CD1c-positive myeloid dendritic cell (primary cell): ENCODE data around the gene PLN.
A peak's percentile ranks its signal among the peaks of the same experiment; 100 is the strongest.

Experiments used
- DNase-seq: peaks from one replicate; pipeline ENCODE4 v3.0.0-alpha.2; 2016; ENCODE audit errors: extremely low spot score

Gene PLN

DNA sequence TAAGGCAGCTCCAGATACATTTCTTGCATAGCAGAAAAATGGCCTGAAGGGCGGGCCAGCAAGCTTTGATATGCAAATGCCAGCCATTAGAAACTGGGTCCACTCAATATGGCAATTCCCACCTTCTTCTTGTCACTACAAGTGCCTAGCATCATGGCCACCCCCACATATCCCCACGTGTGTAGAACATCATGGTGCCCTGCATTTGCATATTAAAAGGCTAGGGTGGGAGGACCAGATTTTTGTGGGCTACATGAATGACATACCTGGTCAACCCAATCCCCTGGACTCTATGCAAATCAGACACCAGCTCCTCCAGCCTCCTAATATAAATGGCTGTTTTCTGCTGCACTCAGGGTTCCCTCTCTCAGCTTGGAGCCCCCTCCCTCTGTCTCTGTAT, 31.7 kb downstream of the PLN start:
- no peak for DNase-seq

DNA sequence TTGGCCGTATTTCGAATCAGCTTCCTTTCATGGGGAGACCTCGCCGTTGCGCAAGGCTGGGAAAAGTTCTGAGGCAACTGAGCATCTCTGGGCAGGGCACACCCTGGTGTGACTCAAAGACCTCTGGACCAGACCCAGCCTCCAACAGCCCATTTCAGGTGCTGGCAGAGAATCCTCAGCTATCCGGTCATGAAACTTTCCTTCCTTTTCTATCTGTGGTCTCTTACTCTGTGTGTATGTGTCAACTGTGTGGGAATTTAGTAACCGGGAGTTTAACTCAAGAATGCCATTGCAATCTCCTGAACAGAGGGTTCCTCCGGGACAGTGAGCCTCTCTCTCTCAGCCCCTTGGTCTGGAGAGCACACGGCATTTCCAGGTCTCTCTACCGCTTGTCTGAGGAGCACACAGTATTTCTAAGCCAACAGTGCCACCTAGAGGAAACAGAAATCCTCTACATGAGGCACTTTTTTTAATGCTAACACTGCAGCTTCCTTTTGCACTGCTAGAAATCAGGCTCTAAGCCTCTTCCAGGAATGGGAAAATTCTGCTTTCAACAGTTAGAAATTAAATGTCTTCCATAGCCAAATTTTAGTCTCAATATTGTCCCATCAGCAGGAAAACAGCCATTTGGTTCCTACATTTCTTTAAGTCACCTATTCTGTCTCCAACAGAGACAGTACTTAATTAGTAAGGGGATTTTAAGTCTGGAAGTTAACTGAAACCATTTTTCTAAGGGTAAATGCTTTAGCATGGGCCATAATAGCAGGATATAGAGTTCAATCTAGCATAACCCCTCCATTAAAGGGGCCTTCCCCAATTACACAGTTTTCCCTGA, 32.7 kb downstream of the PLN start:
- DNase-seq = peak; percentile 79

DNA sequence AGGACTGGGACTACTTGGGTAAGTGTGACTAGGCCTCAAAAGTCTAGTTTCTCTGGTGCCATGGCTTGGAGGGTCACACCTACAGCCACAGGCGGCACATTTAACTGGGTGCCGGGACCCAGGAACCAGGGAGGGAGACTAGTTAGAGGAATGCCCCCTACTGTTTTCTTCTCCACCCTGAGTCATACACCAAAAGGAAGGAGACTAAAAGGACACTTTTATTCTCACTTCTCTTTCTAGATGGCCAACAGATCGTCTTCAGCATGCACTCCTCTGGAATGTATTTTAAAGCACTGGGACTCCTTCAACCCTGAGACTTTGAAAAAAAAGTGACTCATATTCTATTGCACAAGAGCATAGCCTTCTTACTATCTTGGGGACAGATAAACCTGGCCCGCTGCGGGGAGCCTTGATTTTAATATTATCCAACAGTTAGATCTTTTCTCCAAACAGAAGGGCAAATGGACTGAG, 33.4 kb downstream of the PLN start:
- DNase-seq = peak; percentile 77

DNA sequence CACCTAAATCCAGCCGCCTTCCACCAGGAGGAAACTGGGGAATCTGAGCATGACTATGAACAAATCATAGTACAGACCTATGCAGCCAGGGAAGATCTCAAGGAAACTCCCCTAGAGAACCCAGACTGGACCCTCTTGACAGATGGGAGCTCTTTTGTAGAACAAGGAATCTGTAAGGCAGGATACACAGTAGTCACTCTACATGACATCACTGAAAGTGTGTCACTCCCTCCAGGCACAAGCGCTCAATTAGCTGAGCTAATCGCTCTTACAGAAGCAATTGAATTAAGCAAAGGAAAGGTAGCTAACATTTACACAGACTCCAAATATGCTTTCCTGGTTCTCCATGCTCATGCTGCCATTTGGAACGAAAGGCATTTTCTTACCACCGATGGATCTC, 36.8 kb downstream of the PLN start:
- no peak for DNase-seq

DNA sequence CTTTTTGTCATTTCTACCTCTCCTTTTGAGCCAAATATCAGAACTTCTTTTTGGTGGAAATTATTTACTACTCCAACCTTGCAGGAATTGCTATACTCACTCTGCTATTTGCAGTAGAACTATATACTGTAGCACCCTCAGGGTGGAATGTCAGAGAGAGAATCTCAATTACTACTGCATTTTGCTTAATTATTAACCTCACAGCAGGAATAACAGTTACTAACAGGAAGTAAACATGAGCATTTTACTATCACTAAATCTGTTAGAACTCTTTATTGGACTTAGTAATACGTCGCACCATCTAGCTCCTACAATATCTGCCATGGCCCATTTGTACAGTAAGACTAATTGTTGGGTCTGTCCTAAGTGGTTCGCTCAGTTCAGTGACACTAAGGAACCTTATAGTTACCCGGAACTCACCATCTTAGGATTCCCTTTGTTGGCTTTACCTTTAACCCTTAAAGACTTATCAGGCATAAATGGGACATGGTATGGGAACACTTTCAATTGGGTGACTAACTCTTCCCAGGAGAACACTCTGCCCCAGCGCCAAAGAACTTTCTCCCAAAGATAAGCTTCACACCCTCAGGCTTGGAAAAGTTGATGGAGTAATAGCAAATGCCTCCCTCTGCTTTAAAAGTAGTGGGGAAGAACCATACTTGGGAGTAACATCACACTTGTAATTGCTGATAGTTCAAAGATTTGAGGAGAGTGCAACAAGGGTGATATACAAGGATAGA, 38.8 kb downstream of the PLN start:
- DNase-seq = no peak

DNA sequence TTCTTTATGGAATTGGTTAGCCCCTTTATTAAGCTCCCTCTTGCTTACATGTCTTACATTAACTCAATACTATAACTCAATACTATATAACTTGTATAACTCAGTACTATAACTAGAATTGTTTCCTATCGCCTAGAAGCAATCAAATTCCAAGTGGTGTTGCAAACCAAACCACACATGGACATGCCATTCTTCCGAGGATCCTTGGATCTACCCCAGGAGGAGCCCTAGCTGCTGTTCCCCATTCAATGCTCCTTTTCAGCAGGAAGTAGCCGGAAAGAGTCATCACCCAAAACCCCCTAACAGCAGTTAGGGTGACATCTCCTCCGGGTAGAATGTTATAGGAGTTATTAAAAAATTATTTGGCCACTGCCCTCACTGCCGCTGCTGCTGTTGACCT, 40.5 kb downstream of the PLN start:
- no peak for DNase-seq

DNA sequence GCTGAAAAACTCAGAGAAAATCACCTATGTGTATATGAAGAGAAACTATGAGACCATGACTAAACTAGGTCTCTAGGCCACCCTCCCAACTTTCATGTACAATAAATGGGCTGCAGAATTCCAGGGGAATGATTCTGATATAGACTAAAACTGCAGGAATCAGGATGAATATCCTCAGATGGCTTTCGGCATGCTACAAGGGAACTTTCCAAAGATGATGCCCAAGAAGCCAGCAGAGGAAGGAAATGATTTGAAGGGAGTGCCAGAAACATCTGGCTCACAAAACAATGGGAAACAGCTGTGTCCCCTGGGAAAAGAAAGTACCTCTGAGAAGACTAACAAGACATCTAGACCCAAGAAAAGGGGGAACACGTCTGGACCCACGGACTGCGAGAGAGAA, 41.1 kb downstream of the PLN start:
- DNase-seq = no peak

DNA sequence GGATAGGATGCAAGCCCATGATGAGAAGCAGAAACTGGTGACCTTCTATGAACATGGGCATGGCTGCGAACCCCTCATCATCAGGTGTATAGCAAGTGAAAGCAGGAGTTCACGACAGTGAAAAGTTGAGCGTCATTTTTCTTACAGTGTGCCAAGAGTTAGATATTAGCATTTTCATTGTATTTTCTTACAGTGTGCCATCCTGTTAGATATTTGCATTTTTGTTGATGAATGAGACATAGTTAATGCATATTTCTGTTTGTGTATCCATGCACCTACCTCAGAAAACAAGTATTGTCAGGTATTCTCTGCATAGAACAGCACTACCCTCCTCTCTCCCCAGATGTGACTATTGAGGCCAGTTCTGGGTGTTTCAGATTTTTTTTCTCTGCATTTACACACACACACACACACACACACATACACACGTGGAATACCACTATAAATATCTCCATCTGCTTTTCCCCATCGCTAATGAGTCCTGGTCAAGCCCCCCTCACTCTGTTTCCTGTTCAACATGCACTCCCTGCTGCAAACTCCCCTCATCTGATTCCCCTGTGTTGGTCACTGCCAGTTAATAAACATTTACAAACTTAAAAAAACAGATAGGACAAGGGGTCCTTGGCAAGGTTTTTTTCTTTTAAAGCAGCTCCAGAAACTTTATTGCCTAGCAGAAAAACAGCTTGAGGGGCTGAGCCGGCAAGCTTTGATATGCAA, 41.7 kb downstream of the PLN start:
- no peak for DNase-seq

DNA sequence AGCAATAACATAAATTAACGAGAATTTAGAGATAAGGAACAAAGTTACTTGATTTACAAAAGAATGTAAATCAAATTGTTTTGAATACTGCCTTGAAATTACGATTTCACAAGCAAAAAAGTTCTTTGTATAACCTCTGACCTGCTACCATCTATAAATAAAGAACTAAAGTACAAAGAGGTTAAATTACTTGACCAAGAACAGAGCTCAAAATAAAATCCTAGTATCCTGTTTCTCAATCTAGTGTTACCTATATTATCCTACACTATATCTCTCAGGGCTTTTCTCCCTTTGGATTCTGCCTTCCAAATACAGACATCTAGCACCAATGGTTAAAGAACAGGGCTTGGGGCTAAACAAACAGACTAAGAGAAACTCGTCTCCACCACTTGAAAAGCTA, 43.8 kb downstream of the PLN start:
- DNase-seq = no peak

DNA sequence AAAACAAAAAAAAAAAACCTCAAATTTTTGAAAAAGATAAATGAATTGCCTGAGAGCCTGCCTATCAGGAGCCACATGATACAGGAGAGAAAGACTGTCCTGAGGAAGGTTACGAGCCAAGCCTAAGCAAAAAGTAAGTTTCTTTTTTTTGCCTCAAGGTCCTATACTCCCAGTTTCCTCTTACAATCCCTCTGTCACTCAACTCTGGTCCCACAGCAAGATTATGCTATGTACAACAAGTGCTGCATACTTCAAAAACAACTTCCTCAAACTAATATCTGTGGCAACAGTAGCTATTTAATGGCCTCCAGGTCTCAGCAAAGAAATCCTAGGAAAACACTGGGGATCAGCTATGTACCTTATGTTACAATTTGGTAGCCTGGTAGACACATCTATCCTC, 46.8 kb downstream of the PLN start:
- DNase-seq = no peak

DNA sequence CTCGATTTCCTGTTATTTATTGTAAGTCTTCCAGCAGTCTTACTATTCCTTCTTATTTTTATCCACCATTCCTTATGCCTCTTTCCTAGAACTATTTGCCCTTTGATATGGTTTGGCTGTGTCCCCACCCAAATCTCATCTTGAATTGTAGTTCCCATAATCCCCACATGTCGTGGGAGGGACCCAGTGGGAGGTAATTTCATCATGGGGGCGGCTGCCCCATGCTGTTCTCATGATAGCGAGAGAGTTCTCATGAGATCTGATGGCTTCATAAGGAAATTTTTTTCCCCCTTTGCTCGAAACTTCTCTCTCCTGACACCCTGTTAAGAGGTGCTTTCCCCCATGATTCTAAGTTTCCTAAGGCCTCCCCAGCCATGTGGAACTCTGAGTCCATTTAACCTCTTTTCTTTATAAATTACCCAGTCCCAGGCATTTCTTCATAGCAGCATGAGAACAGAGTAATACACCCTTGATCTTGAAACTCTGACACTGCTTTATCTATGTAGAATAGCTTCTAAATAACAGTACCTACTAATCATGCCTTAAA, 48.8 kb downstream of the PLN start:
- no peak for DNase-seq

DNA sequence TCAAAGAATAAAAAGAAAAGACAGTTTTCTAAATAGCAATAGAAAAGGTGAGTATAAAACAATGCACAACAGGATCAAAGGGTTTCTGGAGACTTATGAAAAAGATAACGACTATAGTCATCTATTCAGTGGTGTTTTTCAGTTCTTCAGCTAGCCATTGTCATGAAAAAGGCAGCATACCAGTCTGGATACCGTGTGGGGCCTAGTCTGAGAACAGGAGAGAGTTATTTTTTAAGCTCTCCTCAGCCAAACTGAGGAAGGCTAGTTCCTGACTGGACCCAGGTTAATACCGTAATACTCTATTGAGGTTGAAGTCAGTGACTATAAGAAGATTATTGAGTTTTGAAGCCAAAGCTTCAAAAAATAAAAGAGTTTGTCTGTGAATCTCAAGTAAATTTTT, 49.5 kb downstream of the PLN start:
- no peak for DNase-seq

DNA sequence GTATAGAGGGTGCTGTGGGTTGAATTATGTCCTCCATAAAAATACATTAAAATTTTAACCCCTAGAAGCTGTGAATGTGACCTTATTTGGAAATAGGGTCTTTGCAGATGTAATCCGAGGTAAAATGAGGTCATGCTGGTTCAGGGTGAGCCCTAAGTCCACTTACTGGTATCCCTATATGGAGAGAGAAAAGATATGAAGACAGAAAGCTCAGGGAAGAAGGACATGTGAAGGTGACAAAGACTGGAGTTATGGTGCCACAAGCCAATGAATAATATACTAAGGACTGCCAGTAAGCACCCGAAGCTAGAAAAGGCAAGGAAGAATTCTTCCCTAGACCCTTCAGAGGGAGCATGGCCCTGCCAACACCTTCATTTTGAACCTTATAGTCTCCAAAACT, 50.2 kb downstream of the PLN start:
- DNase-seq = no peak

DNA sequence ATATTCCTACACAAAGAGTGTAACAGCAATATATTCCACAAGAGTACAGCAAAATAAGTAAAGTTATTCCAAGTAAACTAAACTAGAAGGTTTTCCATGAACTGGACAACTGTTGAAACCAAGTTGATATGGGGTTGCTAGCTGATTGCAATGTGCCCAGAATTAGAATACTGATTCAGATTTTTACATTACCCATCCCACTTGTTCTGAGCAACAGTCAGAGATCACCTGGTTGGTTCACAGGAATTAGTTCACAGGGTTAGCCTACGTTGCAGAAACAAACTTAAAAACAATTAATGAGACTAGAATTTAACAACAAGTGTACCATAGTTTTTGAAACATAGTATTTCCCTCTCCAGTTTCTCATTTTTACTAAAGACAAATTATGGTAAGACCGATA, 54.2 kb downstream of the PLN start:
- no peak for DNase-seq

DNA sequence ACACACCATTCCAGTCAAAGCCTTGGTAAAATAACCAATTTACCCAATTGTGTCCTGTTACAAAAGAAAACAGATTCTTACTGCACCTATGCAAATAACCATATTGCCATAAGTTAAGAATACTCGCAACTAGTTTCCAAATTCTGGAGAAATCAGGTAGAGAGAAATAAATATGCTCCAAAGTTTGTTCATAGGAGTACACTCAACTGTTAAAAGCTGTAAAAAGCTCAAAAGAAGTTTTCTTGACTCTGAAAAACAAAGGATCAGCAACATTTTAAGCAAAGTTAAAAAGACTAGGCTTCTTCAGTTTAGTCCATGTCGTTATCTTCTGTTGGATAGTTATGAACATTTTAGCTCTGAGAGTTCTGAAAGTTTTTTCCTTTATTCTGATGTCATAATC, 55.3 kb downstream of the PLN start:
- no peak for DNase-seq

DNA sequence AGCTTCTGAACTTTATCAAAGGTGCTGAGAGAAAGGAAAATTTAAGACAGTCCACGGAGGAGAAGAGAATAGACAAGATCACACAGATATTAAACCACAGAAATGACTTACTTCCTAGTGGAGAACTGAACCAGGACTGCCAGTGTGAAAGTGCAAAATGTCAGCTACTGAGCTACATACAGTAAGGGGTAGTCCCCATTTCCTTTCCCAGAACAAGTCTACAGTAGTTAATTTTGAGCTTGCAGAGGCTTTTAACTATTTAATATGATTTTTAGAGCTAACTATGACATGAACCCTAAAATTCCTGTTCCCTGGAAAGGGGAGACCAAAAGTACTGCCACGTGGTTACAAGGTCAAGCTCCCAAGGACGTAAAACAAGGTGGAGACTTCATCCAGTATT, 58.2 kb downstream of the PLN start:
- DNase-seq = no peak

DNA sequence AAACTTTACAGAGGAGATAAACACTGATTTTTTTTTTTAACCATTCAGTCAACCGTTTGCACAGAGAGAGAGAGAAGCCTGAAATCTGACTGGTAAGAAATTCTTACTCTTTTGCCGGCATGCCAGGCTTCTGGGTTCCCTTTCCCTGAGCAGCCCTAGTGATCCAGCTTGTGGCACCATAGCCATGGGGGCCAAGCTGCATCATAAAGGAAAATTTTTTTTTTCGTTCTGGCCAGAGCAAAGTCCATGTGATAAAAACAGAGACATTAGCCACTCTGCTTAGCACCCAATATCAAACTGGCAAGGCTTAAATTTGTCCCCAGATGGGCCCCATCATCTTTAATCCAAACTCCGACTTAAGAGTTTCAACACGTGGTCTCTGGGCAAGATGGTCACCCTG, 58.8 kb downstream of the PLN start:
- DNase-seq = no peak
